ENCODE measurements around the gene HSPA12B.
A peak's percentile ranks its signal among the peaks of the same experiment; 100 is the strongest.

Gene HSPA12B

DNA sequence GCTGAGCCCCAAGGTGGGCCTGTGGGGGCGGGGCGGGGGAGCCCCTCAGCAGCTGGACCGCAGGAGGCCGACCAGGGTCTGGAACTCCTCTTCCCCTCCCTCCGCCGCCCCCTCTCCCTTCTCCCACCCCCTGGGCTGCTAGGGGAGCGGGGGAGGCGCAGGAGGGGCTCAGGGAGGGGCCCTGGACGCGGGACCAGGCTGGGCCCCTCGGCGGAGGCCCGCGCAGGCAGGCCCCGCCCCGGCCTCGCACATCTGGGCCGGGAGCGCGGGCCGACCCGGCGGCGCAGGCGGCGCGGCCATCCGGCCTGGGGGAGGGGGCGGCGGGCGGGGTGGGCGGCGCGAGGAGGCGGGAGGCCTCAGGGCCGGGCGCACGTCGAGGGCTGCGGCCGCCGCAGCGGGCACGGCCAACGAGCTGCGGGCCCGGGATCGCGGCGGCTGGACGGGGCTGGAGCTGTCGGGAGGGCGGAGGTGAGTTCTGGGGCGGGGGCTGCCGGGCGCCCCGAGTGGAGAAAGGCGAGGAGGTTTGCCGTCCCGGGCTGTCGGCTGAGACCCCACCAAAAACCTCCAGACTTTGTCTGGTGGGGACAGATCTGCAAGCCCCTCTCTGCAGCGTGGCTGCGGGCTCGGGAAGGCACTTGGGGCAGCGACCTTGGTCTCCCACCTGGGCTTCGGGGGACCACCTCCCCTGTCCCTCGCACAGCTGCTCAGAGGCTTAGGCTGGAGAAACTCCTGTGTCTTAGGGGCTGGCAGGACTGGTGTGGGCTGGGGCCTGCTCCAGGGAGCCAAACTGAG is at the start of gene HSPA12B:
Gene HSPA12B, plus strand, starts transcription at position 359 of the 792 bp plus-strand sequence. CDS start 5,990 bp downstream, outside the sequence.
- no peak for DNase-seq (ENCODE audit: extremely low read depth, low read depth)
- TF ChIP-seq, protein P1, sequence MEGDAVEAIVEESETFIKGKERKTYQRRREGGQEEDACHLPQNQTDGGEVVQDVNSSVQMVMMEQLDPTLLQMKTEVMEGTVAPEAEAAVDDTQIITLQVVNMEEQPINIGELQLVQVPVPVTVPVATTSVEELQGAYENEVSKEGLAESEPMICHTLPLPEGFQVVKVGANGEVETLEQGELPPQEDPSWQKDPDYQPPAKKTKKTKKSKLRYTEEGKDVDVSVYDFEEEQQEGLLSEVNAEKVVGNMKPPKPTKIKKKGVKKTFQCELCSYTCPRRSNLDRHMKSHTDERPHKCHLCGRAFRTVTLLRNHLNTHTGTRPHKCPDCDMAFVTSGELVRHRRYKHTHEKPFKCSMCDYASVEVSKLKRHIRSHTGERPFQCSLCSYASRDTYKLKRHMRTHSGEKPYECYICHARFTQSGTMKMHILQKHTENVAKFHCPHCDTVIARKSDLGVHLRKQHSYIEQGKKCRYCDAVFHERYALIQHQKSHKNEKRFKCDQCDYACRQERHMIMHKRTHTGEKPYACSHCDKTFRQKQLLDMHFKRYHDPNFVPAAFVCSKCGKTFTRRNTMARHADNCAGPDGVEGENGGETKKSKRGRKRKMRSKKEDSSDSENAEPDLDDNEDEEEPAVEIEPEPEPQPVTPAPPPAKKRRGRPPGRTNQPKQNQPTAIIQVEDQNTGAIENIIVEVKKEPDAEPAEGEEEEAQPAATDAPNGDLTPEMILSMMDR (IDR thresholded peaks at IDR 0.05; ENCODE audit: low read depth, low read length) = no peak

DNA sequence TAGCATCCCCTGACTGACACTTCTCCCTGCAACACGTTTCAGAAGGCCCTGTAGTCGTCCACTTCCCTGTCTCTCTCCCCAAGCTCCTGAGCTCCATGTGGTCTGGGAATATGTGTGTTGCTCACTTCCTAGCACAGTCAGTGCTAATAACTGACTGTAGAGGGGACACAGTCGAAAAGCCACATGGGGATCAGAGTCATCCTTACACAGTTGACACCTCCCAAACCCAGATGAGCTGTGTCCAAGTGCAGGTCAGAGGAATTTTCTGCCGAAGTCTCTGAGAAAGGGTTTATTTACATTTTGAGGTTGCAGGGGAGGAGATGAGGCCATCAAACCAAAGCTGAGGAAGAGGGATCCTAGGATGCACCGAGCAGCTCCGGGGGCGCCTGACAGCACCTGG is 47.1 kb upstream of the HSPA12B start:
- DNase-seq (ENCODE audit: extremely low read depth, low read depth) = no peak
- TF ChIP-seq, protein P1 (IDR thresholded peaks at IDR 0.05; ENCODE audit: low read depth, low read length) = no peak

DNA sequence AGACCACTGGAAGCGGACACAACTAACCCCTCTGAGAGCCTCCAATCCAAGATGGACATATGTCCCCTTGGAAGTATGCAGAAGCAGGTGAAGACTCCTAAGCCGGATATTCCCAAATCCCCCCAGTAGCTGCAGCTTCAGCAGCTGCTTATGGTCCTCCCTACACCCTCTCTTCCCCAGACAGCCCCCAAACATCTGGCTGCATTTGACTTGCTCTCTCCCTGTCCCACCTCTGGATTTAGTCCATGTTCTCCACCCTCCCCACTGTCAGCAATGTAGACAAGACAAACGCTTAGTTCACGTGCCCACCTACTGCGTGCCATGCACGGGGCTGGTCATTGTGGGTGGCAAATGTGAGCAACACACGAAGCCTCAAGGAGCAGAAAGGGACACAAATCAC is 46.1 kb upstream of the HSPA12B start:
- TF ChIP-seq, protein P1 (IDR thresholded peaks at IDR 0.05; ENCODE audit: low read depth, low read length) = no peak
- no peak for DNase-seq (ENCODE audit: extremely low read depth, low read depth)

DNA sequence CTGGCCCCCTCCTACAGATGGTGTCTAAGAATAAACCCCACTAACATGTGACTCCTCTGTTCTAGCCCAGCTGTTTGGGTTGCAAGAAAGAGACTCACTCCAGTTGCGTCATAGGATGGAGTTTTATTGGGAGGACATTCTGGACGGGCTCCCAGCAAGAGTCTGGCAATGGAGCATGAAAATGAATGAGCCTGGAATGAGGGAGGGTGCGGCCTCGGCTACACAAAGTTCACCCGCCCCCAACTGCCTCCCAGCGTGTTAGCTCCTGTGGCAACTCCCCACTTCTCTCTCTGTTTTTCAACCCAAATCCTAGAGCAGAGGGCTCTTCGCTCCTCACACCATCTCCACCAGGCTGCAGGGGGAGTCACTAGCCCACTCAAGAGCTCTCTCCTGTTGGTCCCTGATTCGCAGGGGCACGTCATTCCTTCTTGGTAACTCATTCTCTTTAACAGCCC is 45.6 kb upstream of the HSPA12B start:
- TF ChIP-seq, protein P1 (IDR thresholded peaks at IDR 0.05; ENCODE audit: low read depth, low read length) = peak; percentile 27
- DNase-seq (ENCODE audit: extremely low read depth, low read depth) = peak; percentile 86

DNA sequence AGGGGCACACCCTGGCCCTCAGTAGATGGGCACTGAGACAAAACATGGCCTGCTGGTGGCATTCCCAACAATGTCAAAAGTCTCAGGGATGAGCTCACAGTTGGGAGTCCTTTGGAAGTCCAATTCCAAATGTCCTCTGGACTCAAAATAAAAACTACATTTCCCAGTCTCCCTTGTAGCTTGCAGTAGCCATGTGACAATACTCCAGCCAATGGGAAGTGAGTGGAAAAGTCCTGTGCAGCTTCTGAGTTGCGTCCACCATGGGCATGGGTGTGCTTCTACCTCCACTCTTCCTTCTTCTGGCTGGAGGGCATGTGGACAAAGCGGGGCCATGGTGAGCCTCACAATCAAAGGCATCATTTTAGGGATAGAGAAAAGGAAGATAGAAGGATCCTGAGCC is 44.8 kb upstream of the HSPA12B start:
- TF ChIP-seq, protein P1 (IDR thresholded peaks at IDR 0.05; ENCODE audit: low read depth, low read length) = no peak
- no peak for DNase-seq (ENCODE audit: extremely low read depth, low read depth)

DNA sequence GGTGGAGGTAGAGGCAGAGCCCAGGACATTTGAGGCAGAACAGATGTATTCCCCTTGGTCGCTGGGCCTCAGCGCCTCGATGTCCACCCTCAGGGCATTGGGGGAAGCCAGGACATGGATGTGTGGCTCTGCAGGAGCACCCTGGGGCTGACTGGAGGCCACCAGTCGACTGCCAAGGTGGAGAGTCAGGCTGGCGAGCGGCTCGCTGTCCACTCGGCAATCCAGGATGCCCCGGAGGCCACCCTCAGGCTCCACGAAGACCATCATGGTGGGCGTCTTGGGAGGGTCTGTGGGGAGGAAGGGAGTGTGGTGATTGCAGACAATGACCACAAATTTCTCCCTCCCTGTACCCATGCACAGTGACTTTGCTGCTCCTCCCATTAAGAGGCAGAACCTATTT is 42.5 kb upstream of the HSPA12B start:
- no peak for DNase-seq (ENCODE audit: extremely low read depth, low read depth)
- TF ChIP-seq, protein P1 (IDR thresholded peaks at IDR 0.05; ENCODE audit: low read depth, low read length) = no peak

DNA sequence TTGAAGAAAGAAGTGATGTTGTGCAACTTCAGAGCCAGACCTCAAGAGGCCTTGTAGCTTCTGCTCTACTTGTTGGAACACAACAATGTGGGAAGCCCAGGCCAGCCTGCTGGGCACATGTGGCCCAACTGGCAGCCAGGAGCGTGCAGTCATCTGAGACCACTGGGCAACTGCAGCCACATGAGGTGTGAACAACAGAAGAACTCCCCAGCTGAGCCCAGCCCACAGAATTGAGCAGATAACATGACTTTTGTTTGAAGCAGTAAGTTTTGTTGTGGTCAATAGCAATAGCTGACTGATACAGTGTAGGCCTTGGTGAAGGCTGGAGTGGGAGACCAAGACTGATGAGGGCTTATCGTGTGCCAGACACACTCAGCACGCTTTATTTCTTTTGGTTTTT is 42.1 kb upstream of the HSPA12B start:
- TF ChIP-seq, protein P1 (IDR thresholded peaks at IDR 0.05; ENCODE audit: low read depth, low read length) = no peak
- no peak for DNase-seq (ENCODE audit: extremely low read depth, low read depth)
